Esophagus mucosa (tissue), 1 donor: ENCODE measurements around the gene MYO1A. TPM values are rescaled to one million over a fixed set of nuclear protein-coding genes. Genes with fewer than 3 reads are reported as not detected.
A peak's percentile ranks its signal among the peaks of the same experiment; 100 is the strongest.
"Not testable (repeated sequence)": the region's sequence is repeated elsewhere in the genome, so short reads cannot be mapped to it uniquely, and the experiment has no call there.

ENCODE experiments used
- ATAC-seq: fragments of 200-7000 bp; cut with Tn5 transposase; one replicate; pipeline ENCODE4 v1.9.1; 2020
- total RNA-seq: library from RNA; stranded (reverse); gene quantifications from one replicate; pipeline ENCODE4 v1.2.4, GENCODE V29; 2023
- donor health status: DM: yes; HTN: yes; CAD: no.

MYO1A gene
- total RNA-seq, 1 donor from 2014 or later, result 0.52 TPM

DNA sequence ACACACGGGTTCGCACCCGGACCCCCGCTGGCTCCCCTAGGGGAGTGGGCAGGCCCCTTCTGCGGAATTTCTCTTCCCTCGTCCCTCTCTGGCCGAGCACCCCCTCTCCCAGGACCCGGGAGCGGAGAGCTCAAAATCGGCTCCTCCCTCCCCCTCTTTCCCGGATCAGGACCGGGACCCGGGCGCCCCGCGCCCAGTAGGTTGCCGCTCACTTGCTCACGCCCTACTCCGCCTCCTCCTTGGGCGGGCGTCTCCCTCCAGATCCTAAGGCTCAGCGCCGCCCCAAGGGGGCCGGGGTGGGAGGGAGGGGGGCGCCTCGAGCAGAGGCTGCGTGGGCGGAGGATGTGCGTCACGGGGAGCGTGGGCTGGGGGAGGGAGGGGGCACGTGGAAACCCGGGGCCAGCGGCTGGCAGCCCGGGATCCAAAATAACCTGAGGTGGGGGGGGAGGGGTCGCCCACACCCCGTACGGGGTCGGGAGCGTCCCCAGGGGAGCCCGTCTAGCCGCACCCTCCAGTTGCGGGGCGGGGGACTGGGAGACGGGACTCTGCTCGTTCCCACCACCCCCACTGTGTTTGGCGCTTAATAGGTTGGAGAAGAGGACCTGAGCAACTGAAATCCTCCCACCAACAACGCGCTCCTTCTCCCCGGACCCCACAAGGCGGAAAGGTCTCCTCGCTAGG is 37.2 kb upstream of the MYO1A start:
- peak; percentile 55 for ATAC-seq

DNA sequence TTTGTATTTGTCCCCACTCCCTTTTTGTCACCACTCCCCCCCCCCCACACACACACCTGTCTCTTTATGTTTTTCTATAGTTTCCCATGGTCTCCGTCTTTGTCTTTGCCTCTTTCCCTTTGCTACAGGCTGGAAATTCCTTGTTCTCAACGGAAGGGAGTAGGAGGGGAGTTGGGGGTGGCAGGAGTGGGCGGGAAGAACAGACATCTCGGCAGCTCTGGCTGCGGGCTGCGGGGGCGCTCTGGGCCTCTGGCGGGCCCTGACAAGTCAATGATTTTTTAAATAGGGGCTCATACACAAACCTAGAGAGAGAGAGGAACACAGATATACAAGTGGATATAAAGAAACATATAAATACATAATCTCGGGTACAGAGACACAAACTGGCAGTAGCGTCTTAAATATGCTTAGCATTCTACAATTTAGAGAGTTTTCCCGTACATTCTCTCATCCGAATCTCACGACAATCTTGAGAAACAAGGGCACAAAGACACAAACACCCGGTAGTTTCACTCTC is 36.6 kb upstream of the MYO1A start:
- ATAC-seq, result no peak

DNA sequence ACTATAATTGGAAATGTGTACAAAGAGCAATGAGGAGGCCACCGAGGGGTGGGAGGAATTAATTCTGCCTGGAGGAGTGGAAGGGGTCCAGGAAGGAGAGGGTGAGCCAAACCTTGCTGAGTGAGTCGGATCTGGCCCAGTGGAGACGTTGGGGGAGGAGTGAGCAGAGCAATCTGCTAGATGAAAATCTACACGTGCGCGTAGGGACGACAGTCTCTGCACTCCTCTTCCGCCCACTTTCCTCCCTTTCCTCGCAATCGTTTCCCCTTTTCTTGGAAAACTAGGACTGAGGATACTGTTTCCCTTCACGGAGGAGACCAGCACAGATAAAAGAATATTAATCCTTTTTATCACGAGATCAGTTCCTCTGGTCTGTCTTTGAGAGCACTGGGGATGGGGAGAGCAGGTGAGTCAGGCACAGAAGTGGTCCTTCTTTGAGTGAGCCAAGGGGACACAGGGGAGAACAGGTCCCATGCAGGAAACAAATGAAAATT is 36.1 kb upstream of the MYO1A start:
- no peak for ATAC-seq

DNA sequence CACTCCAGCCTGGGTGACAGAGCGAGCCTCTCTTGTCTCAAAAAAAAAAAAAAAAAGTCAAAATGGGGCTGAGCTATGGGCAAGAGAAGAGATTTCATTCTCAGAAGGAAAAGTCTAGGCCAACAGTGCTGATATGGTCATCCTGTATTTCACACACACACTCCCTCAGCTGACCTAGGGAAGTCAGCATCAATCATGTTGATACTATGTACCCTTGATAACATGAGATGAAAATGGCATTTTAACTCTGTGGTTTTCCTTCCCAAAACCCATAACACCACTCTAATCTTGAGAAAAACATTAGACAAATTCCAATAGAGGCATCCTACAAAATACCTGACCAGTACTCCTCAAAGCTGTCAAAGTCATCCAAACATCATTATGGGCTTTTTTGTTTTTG is 30.9 kb upstream of the MYO1A start:
- ATAC-seq, result no peak

DNA sequence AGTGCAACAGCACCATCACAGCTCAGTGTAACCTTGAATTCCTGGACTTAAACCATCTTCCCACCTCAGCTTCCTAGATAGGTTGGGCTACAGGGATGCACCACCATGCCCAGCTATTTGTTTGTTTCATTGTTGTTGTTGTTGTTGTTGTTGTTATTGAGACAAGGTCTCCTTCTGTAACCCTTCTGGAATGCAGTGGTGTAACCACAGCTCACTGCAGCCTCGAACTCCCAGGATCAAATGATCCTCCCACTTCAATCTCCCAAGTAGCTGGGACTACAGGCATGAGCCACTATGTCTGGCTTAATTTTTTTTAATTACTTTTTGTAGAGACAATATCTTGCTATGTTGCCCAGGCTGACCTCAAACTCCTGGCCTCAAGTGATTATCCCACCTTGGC is 29.9 kb upstream of the MYO1A start:
- no peak for ATAC-seq

DNA sequence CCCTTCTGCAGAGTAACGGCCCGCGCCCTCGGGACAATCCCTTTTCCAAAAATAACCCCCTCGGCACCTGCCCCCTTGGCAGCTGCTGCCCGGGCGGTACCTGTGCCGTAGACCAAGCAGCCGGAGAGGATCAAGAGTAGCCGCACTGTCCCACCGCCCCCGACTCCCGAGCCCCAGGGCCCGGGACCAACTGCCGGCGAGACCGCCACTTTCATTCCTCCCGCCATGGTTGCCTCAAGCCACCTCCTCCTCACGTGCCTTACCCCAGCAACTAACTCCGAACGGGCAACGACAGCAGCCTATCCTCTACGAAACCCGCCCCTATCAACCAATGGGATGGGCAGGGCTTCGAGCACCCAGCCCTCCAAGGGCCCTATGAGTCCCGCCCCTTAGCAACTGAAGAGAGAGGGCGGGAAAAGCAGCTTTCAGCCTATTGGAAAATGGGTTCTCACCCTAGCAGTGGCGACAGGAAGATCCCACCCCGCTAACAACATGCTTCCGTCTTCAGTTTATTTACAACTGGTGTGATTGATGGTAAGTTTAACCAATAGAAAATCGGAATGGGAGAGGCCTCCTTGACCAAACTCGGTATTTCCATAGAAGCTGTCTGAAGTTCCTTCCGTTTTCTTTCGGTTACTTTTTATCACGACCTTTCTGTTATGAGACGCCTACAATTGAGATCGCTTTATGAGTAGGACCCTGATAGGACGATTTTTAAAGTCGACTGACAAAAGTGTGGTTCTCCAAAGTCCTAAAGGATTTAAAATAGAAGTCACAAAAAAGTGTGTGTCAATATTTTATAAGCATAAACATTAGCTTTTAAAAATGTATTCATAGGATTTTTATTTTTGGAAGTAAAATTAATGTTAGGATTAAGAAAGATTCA is 28.8 kb upstream of the MYO1A start, which contains the start of gene NEMP1:
NEMP1 (minus strand) TSS at position 273 of the 886 bp plus-strand sequence; CDS start at position 227, 46 bp downstream.
- ATAC-seq, result peak; percentile 100

DNA sequence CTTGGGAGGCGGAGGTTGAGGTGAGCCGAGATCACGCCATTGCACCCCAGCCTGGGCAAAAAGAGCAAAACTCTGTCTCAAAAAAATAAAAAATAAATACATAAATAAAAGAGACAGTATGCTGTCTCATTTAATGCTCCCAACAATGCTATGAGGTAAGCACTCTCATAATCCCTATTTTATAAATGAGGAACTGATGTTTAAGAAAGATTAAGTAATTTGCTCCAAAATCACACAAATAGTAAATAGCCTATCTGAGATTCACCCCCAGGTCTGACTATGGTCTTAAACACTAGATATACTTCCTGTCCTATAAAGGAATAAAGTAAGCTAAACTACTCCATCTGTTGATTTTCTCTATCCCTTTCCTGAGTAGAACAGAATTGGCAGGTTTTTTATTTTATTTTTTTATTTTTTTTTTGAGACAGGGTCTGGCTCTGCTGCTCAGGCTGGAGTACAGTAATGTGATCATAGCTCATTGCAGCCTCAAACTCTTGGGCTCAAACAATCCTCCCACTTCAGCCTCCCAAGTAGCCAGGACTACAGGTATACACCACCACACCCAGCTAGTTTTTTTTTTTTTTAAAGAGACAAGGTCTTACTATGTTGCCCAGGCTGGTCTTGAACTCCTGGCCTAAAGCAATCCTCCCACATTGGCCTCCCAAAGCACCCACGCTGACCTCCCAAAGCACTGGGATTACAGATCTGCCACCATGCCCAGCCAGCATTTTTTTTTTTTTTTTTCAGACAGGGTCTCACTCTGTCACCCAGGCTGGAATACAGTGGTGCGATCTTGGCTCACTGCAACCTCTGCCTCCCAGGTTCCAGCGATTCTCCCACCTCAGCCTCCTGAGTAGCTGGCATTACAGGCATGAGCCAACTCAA is 23.9 kb upstream of the MYO1A start:
- ATAC-seq, result not testable (repeated sequence)

DNA sequence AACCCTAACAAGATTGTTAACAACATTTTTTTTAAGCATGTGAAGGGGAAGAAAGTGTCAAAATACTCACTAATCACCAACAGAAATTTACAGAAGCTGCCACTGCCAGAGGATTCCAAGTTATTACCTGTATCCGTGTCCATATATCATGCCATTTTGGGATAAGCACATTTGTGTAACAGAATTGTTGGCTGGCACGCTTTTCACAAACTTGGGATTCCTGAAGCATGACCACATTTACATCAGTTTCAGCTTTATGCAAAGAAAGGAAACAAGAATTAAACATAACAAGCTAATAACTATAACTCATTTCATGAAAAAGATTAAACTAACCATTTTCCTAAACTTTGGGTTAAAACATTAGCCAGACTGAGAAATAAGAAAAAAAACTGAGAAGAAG is 22.7 kb upstream of the MYO1A start:
- ATAC-seq, result no peak

DNA sequence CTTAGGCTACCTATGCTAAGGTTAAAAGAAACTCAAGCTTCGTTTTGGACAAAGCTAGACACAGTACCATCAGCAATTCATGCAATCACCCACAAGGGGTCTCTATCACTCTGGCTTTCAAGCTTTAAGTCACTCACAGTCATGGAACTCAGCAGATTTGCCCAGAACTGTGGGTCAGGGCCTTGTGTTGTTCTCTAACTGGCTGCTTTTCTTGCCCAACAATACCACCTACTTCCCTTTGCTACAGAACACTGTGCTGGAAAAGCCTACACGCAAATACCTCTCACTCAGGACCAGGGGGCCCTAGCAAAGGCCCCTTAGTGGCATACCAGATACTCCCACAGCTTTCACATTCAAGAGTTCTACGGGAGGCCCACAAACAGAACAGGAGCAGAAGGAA is 19.6 kb upstream of the MYO1A start:
- peak; percentile 95 for ATAC-seq

DNA sequence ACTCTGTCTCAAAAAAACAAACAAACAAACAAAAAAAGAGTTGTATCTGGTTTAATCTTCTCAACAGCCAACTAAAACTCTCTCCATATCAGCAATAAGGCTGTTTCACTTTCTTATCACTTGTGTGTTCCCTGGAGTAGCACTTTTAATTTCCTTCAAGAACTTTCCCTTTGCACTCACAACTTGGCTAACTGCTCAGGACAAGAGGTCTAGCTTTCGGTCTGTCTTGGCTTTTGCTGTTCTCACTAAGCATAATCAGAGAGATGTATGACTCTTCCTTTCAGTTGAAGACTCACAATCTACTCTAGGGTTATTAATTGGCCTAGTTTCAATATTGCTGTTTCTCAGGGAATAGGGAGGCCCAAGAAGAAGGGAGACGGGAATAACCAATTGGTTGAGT is 16.3 kb upstream of the MYO1A start:
- no peak for ATAC-seq

DNA sequence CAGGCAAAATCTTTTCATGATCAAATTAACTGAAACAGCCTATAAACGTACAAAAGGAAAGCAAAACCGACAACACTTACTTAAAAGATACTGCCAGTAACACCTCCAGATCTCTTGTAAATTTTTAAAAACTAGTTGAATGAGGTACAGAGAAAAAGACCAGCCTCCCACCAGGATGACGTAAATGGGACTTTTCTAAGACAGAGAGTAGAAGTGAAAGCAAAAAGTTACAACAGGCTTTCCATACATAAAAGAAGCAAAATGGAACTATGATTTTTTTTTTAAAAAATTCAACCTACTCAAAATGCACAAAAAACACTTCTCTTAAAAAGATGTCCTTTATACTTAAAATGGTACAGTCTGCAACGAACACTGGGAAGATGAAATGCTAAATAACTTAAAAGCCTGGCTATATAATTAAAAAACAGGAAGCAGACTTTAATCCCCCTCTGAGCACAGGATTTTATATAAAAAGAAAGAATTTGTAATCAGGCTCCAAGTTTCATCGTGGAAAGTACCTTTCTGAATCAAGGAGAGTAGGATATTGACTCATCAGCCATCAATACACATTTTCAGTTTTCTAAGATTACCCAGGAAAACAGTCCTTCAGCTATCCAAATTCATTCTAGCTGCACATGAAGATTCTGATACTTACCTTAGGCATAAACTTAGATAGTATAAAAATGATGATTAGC is 14.2 kb upstream of the MYO1A start:
- no peak for ATAC-seq

DNA sequence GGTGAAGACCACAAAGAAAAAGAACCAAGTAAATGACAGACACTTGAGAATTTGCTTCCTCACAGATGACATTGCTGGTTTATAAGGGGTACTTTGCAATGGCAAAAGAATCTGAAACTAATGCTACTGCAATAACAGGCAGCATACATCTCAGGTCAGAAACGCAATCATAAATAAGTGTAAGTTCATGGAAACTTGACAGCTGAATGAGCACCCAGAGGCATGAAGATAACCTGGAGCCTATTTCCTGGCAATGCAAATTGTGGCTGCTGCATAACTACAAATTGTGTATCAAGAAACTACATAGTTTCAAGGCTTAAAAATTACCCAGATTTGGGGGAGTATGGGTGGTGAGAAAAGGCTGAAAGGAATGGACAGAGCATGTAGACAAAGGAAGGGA is 8.5 kb upstream of the MYO1A start:
- ATAC-seq, result no peak

DNA sequence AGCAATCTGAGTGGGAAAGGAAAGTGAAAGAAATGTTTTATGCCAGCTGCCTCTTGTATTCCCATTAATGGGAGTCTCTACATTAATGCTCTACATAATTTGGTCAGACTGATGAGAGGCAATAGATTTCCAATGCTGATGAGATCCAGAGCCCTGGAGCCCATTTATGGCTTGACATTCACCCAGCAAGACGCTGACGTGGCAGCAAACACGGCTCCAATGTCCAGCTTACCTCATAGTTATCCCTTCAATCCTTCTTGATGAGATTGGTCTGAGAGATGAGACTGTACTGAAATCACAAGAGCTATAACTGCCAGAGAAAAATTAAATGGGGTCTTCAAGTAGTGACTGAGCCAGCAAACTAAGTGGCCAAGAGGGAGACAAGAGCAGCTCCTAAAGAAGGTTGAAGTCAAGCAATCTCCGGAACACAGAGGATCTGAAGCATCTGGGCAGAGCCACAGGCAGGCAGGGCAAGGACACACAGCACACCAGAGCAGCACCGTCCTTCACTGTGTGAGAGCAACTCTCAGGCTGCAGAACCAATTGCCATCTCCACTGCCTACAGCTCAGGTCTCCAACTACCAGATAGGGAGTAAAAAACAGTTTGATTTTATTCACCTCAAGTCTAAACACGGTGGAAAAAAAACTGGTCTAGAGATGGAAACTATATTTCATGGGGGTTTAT is 7.3 kb upstream of the MYO1A start:
- ATAC-seq, result no peak

DNA sequence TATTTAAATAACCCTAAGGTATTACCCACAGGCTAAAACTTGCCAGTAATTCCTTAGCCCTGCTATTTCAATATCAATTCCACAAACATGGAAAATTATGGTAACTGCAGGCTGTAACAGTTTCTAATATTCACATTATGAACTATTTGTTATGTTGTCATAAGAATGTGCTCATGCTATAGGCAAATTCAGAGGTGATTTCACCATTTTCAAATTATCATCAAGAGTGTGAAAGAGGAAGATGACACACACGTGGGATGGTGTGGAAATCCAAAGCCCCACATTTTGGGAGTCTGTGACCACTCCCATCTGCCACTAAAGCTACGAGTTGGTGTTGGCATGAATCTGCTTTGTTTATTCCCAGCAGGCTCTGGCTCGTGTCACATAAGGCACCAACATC is 5.9 kb upstream of the MYO1A start:
- no peak for ATAC-seq

DNA sequence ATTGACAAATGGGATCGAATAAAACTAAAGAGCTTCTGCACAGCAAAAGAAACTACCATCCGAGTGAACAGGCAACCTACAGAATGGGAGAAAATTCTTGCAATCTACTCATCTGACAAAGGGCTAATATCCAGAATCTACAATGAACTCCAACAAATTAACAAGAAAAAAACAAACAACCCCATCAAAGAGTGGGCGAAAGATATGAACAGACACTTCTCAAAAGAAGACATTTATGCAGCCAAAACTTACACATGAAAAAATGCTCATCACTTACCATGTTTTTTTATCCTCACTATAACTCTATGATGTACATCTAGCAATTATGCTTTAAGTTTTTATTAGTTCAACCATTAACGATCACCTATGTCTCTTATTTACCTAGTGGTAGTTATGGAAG is 4.0 kb upstream of the MYO1A start:
- not testable (repeated sequence) for ATAC-seq

DNA sequence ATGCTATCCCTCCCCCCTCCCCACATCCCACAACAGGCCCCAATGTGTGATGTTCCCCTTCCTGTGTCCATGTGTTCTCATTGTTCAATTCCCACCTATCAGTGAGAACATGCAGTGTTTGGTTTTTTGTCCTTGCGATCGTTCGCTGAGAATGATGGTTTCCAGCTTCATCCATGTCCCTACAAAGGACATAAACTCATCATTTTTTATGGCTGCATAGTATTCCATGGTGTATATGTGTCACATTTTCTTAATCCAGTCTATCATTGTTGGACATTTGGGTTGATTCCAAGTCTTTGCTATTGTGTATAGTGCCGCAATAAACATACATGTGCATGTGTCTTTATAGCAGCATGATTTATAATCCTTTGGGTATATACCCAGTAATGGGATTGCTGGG is 3.2 kb upstream of the MYO1A start:
- ATAC-seq, result not testable (repeated sequence)

DNA sequence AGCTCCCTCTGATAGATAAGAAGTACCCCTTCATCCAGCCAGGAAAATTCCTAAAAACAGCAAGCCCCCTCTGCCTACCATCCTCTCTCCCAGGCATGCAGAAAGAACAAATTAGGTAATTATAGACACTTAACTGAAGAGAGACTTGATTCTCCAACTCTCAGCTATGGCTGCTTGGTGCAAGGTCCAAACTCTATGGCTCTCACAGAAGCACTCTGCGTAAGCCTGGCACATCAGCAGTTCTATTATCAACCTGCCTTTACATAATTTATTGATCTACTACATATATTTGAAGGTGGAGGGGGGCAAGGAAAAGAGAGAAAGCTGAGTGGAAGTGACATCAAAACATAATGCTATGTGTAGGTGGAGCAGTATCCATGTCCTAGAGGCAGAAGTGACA is 1.1 kb upstream of the MYO1A start:
- ATAC-seq, result no peak

DNA sequence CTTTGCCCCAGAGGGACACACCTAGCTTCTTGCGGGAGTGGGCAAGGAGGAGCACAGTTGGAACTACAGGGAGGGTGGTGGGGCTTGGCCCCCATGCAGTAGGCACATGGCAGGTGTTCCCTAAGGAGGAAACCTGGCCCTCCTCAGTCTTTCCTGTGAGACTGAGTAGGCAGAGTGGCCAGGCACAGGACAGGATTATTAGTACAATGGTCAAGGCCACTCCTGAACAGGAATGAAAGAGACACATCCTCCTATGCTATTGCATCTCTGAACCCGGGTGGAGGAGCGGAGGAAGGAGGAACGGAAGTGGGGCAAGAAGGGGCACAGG is 846 bp downstream of the MYO1A start:
- ATAC-seq, result no peak

DNA sequence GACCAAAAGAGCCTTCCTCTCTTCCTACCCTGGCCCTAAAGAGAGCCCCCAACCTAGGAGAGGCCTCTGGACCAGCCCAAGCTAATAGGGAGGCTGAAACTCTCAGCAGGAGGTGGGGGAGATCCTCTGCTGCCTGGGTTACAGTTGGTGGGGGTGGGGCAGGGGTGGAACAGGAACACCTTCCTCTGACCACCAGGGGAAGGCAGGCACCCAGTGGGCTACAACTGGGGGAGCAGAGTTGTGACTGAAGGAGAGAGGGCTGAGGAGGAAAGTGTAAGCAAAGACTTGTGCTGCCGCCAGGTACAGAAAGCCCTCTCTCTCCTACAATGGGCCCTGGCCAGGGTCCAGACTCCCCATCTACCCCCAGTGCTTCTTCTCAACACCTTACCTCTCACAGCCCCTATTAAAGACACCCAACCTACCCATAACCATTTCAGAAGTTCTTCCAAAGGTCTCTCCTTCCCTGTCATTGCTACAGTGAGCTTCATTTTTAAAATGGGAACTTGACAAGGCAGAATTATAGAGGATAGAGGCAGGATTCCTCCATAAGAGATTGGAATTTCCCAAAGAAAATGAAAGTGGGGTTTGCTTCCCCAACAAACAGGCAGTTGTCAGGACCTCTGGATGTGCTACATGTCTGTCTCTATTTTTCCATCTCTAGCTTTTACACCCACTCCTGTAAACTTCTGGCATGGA is 1.4 kb downstream of the MYO1A start:
- no peak for ATAC-seq

DNA sequence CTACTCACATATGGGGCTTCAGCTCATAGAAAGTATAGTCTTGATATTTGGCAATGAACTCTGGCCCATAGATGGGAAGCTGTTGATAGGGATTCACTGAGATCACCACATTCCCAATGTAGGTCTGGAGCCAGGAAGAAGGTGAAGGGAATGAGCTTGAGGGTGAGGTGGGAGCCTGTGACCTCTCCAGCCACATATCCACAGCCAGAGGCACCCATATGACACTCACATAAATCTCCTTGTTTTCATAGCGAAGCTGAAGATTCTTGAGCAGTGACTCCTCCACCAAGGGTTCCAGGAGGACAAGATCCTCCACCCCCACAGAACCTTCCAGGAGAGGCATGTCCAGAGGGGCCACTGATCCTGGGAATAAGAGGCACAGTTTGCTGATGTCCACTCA is 1.9 kb downstream of the MYO1A start:
- no peak for ATAC-seq
